Panc1 (cell line): ENCODE results near the gene RASA3. TPM values are rescaled to one million over a fixed set of nuclear protein-coding genes. Genes with fewer than 3 reads are reported as not detected.
"Not testable (repeated sequence)": the region's sequence is repeated elsewhere in the genome, so short reads cannot be mapped to it uniquely, and the experiment has no call there.

Experiments
- ATAC-seq: fragments of 200-7000 bp; cut with Tn5 transposase; 2 replicates; pipeline ENCODE4 v1.9.1; 2020; ENCODE audit warnings: mild to moderate bottlenecking, moderate library complexity
- BruUV-seq: library from RNA; stranded (reverse); fragments of 400-500 nt; replicated peaks from 2 replicates; lab custom pipeline; 2021; lab: Mats Ljungman, UMichigan
- CTCF ChIA-PET: fragments of 300-600 bp; sonication (Branson Sonifier 250); formaldehyde crosslinking; loops from one replicate; lab custom pipeline; 2022; ENCODE audit warnings: antibody characterized with exemption; lab: Charles Lee
- POLR2A ChIA-PET: fragments of 300-600 bp; sonication (Branson Sonifier 250); formaldehyde crosslinking; loops from one replicate; lab custom pipeline; 2022; ENCODE audit warnings: antibody characterized with exemption; lab: Charles Lee
- DNase-seq: peaks from one replicate; pipeline ENCODE4 v3.0.0-alpha.2; 2010; ENCODE audit warnings: low read depth, low spot score
- H3K27ac ChIP-seq: 2 replicates; pipeline ENCODE4 v1.5.1; 2011; ENCODE audit warnings: mild to moderate bottlenecking, low read length, inconsistent platforms
- H3K27me3 ChIP-seq: fragments of 200-500 bp; sonication (Bioruptor generic); 2 replicates; pipeline ENCODE4 v1.6.0; 2014; ENCODE audit warnings: low read length, inconsistent platforms; ENCODE audit not compliant: control insufficient read depth, insufficient read depth
- H3K36me3 ChIP-seq: fragments of 200-500 bp; sonication (Bioruptor generic); 2 replicates; pipeline ENCODE4 v1.5.1; 2014; ENCODE audit warnings: inconsistent platforms, mild to moderate bottlenecking, low read length, moderate library complexity; ENCODE audit not compliant: control insufficient read depth, insufficient read depth
- H3K4me1 ChIP-seq: 2 replicates; pipeline ENCODE4 v1.5.1; 2011; ENCODE audit warnings: inconsistent platforms, mild to moderate bottlenecking, low read length, moderate library complexity; ENCODE audit not compliant: control insufficient read depth, insufficient read depth
- H3K4me3 ChIP-seq, 2 experiments: 2 replicates each; pipeline ENCODE4 v1.5.1; 2011 to 2012; ENCODE audit warnings: low read depth in 2 of 2, low read length in 2 of 2, mild to moderate bottlenecking in 2 of 2, inconsistent platforms in 1 of 2, moderate library complexity in 1 of 2
- H3K9me3 ChIP-seq: fragments of 200-500 bp; sonication (Bioruptor generic); 2 replicates; pipeline ENCODE4 v1.5.1; 2014; ENCODE audit warnings: low read depth, mild to moderate bottlenecking, inconsistent platforms, low read length, moderate library complexity; ENCODE audit not compliant: control insufficient read depth, insufficient read depth
- POLR2AphosphoS5 ChIP-seq: IDR thresholded peaks from 2 replicates; pipeline ENCODE4 v1.6.1; 2012; ENCODE audit warnings: mild to moderate bottlenecking, low read depth, low read length, moderate library complexity
- SIN3A ChIP-seq: IDR thresholded peaks from 2 replicates; pipeline ENCODE4 v1.6.1; 2012; ENCODE audit warnings: low read depth, mild to moderate bottlenecking, low read length, moderate library complexity, borderline replicate concordance; ENCODE audit not compliant: insufficient read depth
- TCF7L2 ChIP-seq: IDR thresholded peaks from 2 replicates; pipeline ENCODE4 v1.6.1; 2011; ENCODE audit warnings: mild to moderate bottlenecking, low read depth, low read length, inconsistent platforms
- in situ Hi-C: cut with HindIII; loops from 2 replicates; pipeline ENCODE4 v1.10.0; 2016; ENCODE audit warnings: low sequenced_read_pairs, low pct_unique_long_range_greater_than_20kb
- intact Hi-C: fragments of 100-400 bp; cut with micrococcal nuclease; formaldehyde crosslinking; loops from one replicate; pipeline ENCODE4 v1.10.0; 2022; ENCODE audit not compliant: unreplicated experiment
- total RNA-seq: library from RNA; stranded (reverse); gene quantifications from one replicate; pipeline ENCODE4 v1.2.1, GENCODE V29; 2021; ENCODE audit not compliant: unreplicated experiment
- TF ChIP-seq, protein P1 (sequence below), 2 experiments: IDR thresholded peaks; 2 replicates each; pipeline ENCODE4 v1.6.1; 2011 to 2012; ENCODE audit warnings: low read depth in 2 of 2, control low read depth in 1 of 2, low read length in 1 of 2, mild to moderate bottlenecking in 1 of 2, moderate library complexity in 1 of 2; ENCODE audit not compliant: insufficient read depth in 1 of 2
- TF ChIP-seq, protein P2 (sequence below): fragments of 450-650 bp; IDR thresholded peaks from 2 replicates; pipeline ENCODE4 v1.5.1; 2017; ENCODE audit warnings: mild to moderate bottlenecking

Gene RASA3
- total RNA-seq, 1 experiment from 2014 or later = 33.7 TPM

DNA sequence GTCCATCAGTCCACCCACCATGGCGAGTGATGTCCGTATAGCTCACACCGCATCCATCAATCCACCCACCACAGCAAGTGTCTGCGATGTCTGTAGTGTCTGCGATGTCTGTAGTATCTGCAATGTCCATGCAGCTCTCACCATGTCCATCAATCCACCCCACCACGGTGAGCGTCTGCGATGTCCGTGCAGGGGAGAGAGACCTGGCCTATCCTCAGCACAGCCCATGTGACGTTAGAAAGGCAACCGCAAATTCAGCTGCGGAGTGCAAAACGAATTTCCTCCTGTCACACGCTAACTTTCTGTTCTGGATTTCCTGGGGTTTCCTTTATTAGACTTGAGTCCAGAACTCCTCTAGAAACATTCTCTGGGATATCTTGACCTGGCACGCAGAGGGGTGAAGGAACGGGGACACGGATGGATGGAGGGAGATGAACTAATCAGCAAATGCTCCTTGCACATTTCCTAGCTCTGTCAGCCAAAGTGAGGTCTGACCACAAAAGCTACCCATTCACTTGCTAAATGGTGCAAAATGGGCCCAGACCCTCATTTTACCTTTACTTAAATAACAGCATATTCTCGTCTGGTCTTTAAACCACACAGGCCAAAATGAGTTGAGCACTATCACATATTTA, 18.3 kb downstream of the RASA3 start:
- CTCF ChIA-PET = no interaction called here
- H3K27ac ChIP-seq = peak overlapping the region; percentile 79
- TF ChIP-seq, protein P1, sequence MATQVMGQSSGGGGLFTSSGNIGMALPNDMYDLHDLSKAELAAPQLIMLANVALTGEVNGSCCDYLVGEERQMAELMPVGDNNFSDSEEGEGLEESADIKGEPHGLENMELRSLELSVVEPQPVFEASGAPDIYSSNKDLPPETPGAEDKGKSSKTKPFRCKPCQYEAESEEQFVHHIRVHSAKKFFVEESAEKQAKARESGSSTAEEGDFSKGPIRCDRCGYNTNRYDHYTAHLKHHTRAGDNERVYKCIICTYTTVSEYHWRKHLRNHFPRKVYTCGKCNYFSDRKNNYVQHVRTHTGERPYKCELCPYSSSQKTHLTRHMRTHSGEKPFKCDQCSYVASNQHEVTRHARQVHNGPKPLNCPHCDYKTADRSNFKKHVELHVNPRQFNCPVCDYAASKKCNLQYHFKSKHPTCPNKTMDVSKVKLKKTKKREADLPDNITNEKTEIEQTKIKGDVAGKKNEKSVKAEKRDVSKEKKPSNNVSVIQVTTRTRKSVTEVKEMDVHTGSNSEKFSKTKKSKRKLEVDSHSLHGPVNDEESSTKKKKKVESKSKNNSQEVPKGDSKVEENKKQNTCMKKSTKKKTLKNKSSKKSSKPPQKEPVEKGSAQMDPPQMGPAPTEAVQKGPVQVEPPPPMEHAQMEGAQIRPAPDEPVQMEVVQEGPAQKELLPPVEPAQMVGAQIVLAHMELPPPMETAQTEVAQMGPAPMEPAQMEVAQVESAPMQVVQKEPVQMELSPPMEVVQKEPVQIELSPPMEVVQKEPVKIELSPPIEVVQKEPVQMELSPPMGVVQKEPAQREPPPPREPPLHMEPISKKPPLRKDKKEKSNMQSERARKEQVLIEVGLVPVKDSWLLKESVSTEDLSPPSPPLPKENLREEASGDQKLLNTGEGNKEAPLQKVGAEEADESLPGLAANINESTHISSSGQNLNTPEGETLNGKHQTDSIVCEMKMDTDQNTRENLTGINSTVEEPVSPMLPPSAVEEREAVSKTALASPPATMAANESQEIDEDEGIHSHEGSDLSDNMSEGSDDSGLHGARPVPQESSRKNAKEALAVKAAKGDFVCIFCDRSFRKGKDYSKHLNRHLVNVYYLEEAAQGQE (IDR thresholded peaks at IDR 0.05; ENCODE audit: insufficient read depth in 1 of 2, low read depth in 2 of 2, low read length in 1 of 2) = no peak
- TF ChIP-seq, protein P2, sequence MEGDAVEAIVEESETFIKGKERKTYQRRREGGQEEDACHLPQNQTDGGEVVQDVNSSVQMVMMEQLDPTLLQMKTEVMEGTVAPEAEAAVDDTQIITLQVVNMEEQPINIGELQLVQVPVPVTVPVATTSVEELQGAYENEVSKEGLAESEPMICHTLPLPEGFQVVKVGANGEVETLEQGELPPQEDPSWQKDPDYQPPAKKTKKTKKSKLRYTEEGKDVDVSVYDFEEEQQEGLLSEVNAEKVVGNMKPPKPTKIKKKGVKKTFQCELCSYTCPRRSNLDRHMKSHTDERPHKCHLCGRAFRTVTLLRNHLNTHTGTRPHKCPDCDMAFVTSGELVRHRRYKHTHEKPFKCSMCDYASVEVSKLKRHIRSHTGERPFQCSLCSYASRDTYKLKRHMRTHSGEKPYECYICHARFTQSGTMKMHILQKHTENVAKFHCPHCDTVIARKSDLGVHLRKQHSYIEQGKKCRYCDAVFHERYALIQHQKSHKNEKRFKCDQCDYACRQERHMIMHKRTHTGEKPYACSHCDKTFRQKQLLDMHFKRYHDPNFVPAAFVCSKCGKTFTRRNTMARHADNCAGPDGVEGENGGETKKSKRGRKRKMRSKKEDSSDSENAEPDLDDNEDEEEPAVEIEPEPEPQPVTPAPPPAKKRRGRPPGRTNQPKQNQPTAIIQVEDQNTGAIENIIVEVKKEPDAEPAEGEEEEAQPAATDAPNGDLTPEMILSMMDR = no peak
- TF ChIP-seq SIN3A (no peak), TCF7L2 (no peak), POLR2AphosphoS5 (no peak)
- no peaks in the 10 kb centered on the region for H3K36me3 ChIP-seq
- no peaks in the 10 kb centered on the region for H3K27me3 ChIP-seq
- no peaks in the 10 kb centered on the region for H3K9me3 ChIP-seq
- no TSS peak for BruUV-seq
- H3K4me1 ChIP-seq = peaks cover 58% of the 10 kb centered on the region
- DNase-seq (no peak), ATAC-seq (no peak)
- in situ Hi-C loops = no loop called here
- intact Hi-C loops = no loop called here
- POLR2A ChIA-PET = no interaction called here
- H3K4me3 ChIP-seq = no peak overlapping the region

DNA sequence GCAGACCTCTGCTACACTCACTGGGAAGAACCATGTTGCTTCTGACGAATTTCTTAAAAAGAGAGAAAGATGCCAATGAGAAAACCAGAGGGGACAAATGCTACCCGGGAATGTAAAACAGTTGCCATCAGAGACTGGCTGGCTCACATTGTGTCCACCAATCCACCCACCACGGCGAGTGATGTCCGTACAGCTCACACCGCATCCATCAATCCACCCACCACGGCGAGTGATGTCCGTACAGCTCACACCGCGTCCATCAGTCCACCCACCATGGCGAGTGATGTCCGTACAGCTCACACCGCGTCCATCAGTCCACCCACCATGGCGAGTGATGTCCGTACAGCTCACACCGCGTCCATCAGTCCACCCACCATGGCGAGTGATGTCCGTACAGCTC, 19.0 kb downstream of the RASA3 start:
- H3K27me3 ChIP-seq, H3K4me3 ChIP-seq, DNase-seq, CTCF ChIA-PET, H3K36me3 ChIP-seq, intact Hi-C loops, BruUV-seq, ATAC-seq, H3K9me3 ChIP-seq, in situ Hi-C loops, POLR2A ChIA-PET: not testable (repeated sequence)
- H3K4me1 ChIP-seq = peaks cover 63% of the 10 kb centered on the region
- peak overlapping the region; percentile 93 for H3K27ac ChIP-seq

DNA sequence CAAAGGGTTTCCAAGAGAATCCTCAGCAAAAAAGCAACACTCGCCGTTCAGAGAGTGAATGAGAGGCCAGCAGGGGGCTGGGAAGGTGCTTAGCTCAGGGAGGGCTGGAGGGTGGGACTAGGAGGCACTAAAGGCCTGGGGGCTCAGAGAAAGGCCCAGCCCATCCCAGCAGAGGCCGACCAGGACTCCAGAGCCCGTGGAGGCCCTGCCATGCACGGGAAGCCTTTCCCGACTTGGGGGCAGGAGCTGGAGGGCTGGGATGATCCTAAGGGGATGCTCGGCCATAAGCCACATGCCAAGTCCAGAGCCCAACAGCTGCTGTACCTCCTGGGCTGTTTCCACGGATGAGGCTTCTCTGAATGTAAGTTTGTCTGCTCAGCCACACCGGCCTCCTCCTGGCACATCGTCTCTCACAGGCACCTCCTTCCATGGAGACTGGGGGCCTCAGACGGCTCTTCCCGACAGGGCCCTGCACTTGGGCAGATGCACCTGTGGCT, 19.5 kb downstream of the RASA3 start:
- Histone ChIP-seq H3K4me3 (no peak overlapping the region), H3K4me1 (peaks cover 61% of the 10 kb centered on the region), H3K9me3 (no peaks in the 10 kb centered on the region), H3K36me3 (no peaks in the 10 kb centered on the region), H3K27ac (peak overlapping the region; percentile 93), H3K27me3 (no peaks in the 10 kb centered on the region)
- DNase-seq (no peak), ATAC-seq (peak; percentile 18; the same call in 1 of the 2 replicates)
- ChIA-PET POLR2A (no interaction called here), CTCF (no interaction called here)
- TF ChIP-seq, protein P1 (IDR thresholded peaks at IDR 0.05; ENCODE audit: insufficient read depth in 1 of 2, low read depth in 2 of 2, low read length in 1 of 2) = no peak
- TF ChIP-seq SIN3A (no peak), TCF7L2 (no peak), POLR2AphosphoS5 (no peak)
- TF ChIP-seq, protein P2 = no peak
- no TSS peak for BruUV-seq
- intact Hi-C loops (no loop called here), in situ Hi-C loops (no loop called here)
